ENCODE data around the gene OSBPL2.

OSBPL2 gene

DNA sequence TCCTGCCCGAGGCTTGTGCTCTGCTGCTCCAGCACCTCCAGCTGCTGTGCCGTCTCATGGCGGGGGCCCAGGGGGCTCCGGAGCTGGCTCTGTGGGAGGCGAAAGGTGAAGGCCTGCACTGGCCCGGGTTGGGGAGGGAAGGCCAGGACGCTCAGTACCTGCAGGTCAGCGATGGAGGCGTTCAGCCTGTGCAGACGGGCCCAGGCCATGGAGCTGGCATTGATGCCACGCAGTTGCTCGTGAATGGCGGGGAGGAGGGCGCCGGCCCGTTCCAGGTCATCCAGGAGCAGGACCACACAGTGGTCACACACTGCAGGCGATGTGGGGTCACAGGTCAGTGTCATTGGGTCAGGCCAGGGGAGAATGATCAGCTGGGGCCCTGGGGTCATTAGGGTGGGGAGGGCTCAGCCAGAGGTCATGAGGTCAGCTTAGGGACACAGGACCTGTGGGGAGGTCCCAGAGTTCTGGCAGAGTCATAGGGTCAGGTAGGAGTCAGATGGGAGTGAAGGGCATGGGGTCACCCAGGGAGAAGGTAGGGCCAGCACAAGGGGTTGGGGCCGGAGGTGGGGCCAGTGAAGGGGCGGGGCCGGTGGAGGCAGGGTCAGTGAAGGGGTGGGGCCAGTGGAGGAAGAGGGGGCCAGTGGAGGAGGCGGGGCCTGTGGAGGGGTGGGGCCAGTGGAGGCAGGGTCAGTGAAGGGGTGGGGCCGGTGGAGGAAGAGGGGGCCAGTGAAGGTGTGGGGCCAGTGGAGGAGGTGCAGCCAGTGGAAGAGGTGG lies 82.4 kb downstream of the OSBPL2 start:
- Histone ChIP-seq H3K27me3 (ENCODE audit: insufficient read depth, low read length) (no peaks in the 10 kb centered on the region), H4K8ac (ENCODE audit: low read depth, low read length) (no peak overlapping the region), H3K4me2 (ENCODE audit: low read length) (no peak overlapping the region), H2AK5ac (ENCODE audit: low read length) (no peak overlapping the region), H3K4me3 (ENCODE audit: low read depth, low read length) (no peak overlapping the region), H3K79me1 (ENCODE audit: low read length) (no peaks in the 10 kb centered on the region), H2BK12ac (ENCODE audit: low read length) (no peak overlapping the region), H3K4me1 (ENCODE audit: control insufficient read depth in 1 of 2, insufficient read depth in 2 of 2, low read length in 2 of 2) (no peaks in the 10 kb centered on the region), H2BK5ac (ENCODE audit: low read depth, low read length, poor library complexity) (no peak overlapping the region), H4K12ac (ENCODE audit: low read depth, low read length) (no peak overlapping the region), H2AFZ (ENCODE audit: insufficient read depth, low read length, poor library complexity) (no peak overlapping the region), H3K9me3 (ENCODE audit: insufficient read depth, low read depth, low read length) (peaks cover 4% of the 10 kb centered on the region), H3K14ac (ENCODE audit: low read length) (no peak overlapping the region), H3K36me3 (ENCODE audit: control insufficient read depth in 1 of 2, insufficient read depth in 2 of 2, low read length in 2 of 2) (peaks cover 81 to 84% of the 10 kb centered on the region in 2 experiments), H3K4ac (ENCODE audit: low read depth, low read length) (no peak overlapping the region), H3K23ac (ENCODE audit: low read length) (no peak overlapping the region), H4K91ac (ENCODE audit: low read depth, low read length) (no peak overlapping the region), H3K9ac (ENCODE audit: low read length) (no peak overlapping the region), H3K79me2 (ENCODE audit: control insufficient read depth, insufficient read depth, low read length, poor library complexity) (no peaks in the 10 kb centered on the region), H3K18ac (ENCODE audit: low read length) (no peak overlapping the region), H2BK120ac (ENCODE audit: insufficient read depth, low read length, poor library complexity) (no peak overlapping the region), H3K27ac (ENCODE audit: low read depth, low read length) (no peak overlapping the region)
- no peak for DNase-seq
- WGBS (ENCODE audit: extremely low coverage, insufficient coverage, insufficient read length), result no CpG with 5 or more reads among the region's 22 CpGs

DNA sequence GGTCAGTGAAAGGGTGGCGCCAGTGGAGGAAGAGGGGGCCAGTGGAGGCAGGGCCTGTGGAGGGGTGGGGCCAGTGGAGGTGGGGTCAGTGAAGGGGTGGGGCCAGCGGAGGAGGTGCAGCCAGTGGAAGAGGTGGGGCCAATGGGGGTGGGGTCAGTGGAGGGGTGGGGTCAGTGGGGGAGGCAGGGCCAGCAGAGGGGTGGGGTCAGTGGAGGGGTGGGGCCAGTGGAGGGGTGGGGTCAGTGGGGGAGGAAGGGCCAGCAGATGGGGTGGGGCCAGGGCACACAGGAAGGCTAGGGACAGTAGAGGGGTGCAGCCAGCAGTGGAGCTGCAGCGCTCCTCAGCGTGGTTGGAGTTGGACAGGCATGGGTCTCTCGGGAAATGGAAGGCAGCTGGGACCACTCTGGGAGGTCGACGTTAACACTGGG lies 83.2 kb downstream of the OSBPL2 start:
- H2BK120ac ChIP-seq (ENCODE audit: insufficient read depth, low read length, poor library complexity), result no peak overlapping the region
- peaks cover 79 to 83% of the 10 kb centered on the region in 2 experiments for H3K36me3 ChIP-seq (ENCODE audit: control insufficient read depth in 1 of 2, insufficient read depth in 2 of 2, low read length in 2 of 2)
- H4K8ac ChIP-seq (ENCODE audit: low read depth, low read length), result no peak overlapping the region
- H2BK12ac ChIP-seq (ENCODE audit: low read length), result no peak overlapping the region
- H3K79me1 ChIP-seq (ENCODE audit: low read length), result no peaks in the 10 kb centered on the region
- no peak overlapping the region for H3K14ac ChIP-seq (ENCODE audit: low read length)
- H3K9ac ChIP-seq (ENCODE audit: low read length), result no peak overlapping the region
- peaks cover 5% of the 10 kb centered on the region for H3K9me3 ChIP-seq (ENCODE audit: insufficient read depth, low read depth, low read length)
- H3K18ac ChIP-seq (ENCODE audit: low read length), result no peak overlapping the region
- no peak overlapping the region for H3K23ac ChIP-seq (ENCODE audit: low read length)
- H3K4me1 ChIP-seq (ENCODE audit: control insufficient read depth in 1 of 2, insufficient read depth in 2 of 2, low read length in 2 of 2), result no peaks in the 10 kb centered on the region
- H2AK5ac ChIP-seq (ENCODE audit: low read length), result no peak overlapping the region
- no peak overlapping the region for H3K4me2 ChIP-seq (ENCODE audit: low read length)
- H3K27ac ChIP-seq (ENCODE audit: low read depth, low read length), result no peak overlapping the region
- no peak overlapping the region for H3K4ac ChIP-seq (ENCODE audit: low read depth, low read length)
- H3K4me3 ChIP-seq (ENCODE audit: low read depth, low read length), result no peak overlapping the region
- WGBS (ENCODE audit: extremely low coverage, insufficient coverage, insufficient read length), result no CpG with 5 or more reads among the region's 7 CpGs
- H4K91ac ChIP-seq (ENCODE audit: low read depth, low read length), result no peak overlapping the region
- no peaks in the 10 kb centered on the region for H3K27me3 ChIP-seq (ENCODE audit: insufficient read depth, low read length)
- no peak overlapping the region for H4K12ac ChIP-seq (ENCODE audit: low read depth, low read length)
- no peak overlapping the region for H2BK5ac ChIP-seq (ENCODE audit: low read depth, low read length, poor library complexity)
- no peak overlapping the region for H2AFZ ChIP-seq (ENCODE audit: insufficient read depth, low read length, poor library complexity)
- no peaks in the 10 kb centered on the region for H3K79me2 ChIP-seq (ENCODE audit: control insufficient read depth, insufficient read depth, low read length, poor library complexity)
- DNase-seq, result no peak

DNA sequence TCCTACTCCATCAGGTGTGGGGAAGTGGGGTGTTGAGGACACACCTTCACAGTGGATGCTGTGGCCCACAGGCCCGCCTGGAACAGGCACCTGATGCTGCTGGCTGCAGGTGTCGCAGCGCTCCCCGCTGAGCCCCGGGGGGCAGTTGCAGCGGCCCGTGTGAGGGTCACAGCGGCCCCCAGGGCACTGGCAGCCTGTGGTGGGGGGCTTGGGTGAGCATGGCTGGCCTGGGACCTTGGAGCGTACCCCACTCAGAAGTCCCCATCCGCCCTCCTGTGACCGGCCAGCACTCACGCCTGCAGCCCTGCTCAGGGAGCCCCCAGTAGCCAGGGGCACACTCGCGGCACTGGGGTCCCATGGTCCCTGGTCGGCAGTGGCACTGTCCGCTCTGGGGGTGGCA lies 83.7 kb downstream of the OSBPL2 start:
- Histone ChIP-seq H3K18ac (ENCODE audit: low read length) (no peak overlapping the region), H3K9me3 (ENCODE audit: insufficient read depth, low read depth, low read length) (peaks cover 6% of the 10 kb centered on the region), H4K8ac (ENCODE audit: low read depth, low read length) (no peak overlapping the region), H4K91ac (ENCODE audit: low read depth, low read length) (no peak overlapping the region), H3K27me3 (ENCODE audit: insufficient read depth, low read length) (no peaks in the 10 kb centered on the region), H4K12ac (ENCODE audit: low read depth, low read length) (no peak overlapping the region), H3K4ac (ENCODE audit: low read depth, low read length) (no peak overlapping the region), H3K4me2 (ENCODE audit: low read length) (no peak overlapping the region), H2BK5ac (ENCODE audit: low read depth, low read length, poor library complexity) (no peak overlapping the region), H3K23ac (ENCODE audit: low read length) (no peak overlapping the region), H3K79me1 (ENCODE audit: low read length) (no peaks in the 10 kb centered on the region), H3K79me2 (ENCODE audit: control insufficient read depth, insufficient read depth, low read length, poor library complexity) (no peaks in the 10 kb centered on the region), H2BK120ac (ENCODE audit: insufficient read depth, low read length, poor library complexity) (no peak overlapping the region), H3K4me3 (ENCODE audit: low read depth, low read length) (no peak overlapping the region), H2AFZ (ENCODE audit: insufficient read depth, low read length, poor library complexity) (no peak overlapping the region), H3K4me1 (ENCODE audit: control insufficient read depth in 1 of 2, insufficient read depth in 2 of 2, low read length in 2 of 2) (no peaks in the 10 kb centered on the region), H3K14ac (ENCODE audit: low read length) (no peak overlapping the region), H2AK5ac (ENCODE audit: low read length) (no peak overlapping the region), H3K36me3 (ENCODE audit: control insufficient read depth in 1 of 2, insufficient read depth in 2 of 2, low read length in 2 of 2) (peaks cover 79 to 83% of the 10 kb centered on the region in 2 experiments), H3K27ac (ENCODE audit: low read depth, low read length) (no peak overlapping the region), H2BK12ac (ENCODE audit: low read length) (no peak overlapping the region), H3K9ac (ENCODE audit: low read length) (no peak overlapping the region)
- no peak for DNase-seq
- no CpG with 5 or more reads among the region's 16 CpGs for WGBS (ENCODE audit: extremely low coverage, insufficient coverage, insufficient read length)

DNA sequence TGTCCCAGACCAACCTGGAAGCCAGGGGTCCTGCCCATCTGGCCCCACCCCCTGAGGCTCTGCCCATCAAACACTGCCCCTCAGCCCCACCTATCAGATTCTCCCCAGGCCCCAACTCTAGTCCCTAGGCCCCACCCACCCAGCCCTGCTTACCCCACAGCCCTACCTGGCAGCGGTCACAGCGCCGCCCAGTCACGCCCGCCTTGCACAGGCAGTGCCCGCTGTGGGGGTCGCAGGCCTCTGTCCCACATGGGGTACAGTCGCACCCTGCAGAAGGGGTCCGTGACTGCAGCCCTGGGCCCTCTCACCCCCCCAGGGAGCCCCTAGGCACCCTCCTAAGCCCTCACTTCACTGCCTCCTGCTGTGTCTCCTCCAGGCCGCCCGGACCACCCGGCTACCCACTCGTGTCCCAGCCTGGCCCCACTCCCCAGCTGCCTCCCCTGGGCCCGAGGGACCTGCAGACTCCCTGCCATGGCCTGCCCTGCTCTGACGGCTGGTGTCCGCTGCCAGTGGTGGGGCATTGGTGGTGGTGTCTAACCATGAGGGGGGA lies 84.2 kb downstream of the OSBPL2 start:
- no peak overlapping the region for H3K4me2 ChIP-seq (ENCODE audit: low read length)
- H3K18ac ChIP-seq (ENCODE audit: low read length), result no peak overlapping the region
- H4K12ac ChIP-seq (ENCODE audit: low read depth, low read length), result no peak overlapping the region
- no peak for DNase-seq
- no peak overlapping the region for H2AK5ac ChIP-seq (ENCODE audit: low read length)
- H4K91ac ChIP-seq (ENCODE audit: low read depth, low read length), result no peak overlapping the region
- H3K27ac ChIP-seq (ENCODE audit: low read depth, low read length), result no peak overlapping the region
- H3K9me3 ChIP-seq (ENCODE audit: insufficient read depth, low read depth, low read length), result peaks cover 4% of the 10 kb centered on the region
- H3K14ac ChIP-seq (ENCODE audit: low read length), result no peak overlapping the region
- no peaks in the 10 kb centered on the region for H3K79me2 ChIP-seq (ENCODE audit: control insufficient read depth, insufficient read depth, low read length, poor library complexity)
- H2AFZ ChIP-seq (ENCODE audit: insufficient read depth, low read length, poor library complexity), result no peak overlapping the region
- no peak overlapping the region for H3K9ac ChIP-seq (ENCODE audit: low read length)
- H3K4me1 ChIP-seq (ENCODE audit: control insufficient read depth in 1 of 2, insufficient read depth in 2 of 2, low read length in 2 of 2), result no peaks in the 10 kb centered on the region
- H3K27me3 ChIP-seq (ENCODE audit: insufficient read depth, low read length), result no peaks in the 10 kb centered on the region
- no peak overlapping the region for H3K23ac ChIP-seq (ENCODE audit: low read length)
- H4K8ac ChIP-seq (ENCODE audit: low read depth, low read length), result no peak overlapping the region
- H2BK5ac ChIP-seq (ENCODE audit: low read depth, low read length, poor library complexity), result no peak overlapping the region
- H2BK120ac ChIP-seq (ENCODE audit: insufficient read depth, low read length, poor library complexity), result no peak overlapping the region
- H3K4ac ChIP-seq (ENCODE audit: low read depth, low read length), result no peak overlapping the region
- H2BK12ac ChIP-seq (ENCODE audit: low read length), result no peak overlapping the region
- H3K4me3 ChIP-seq (ENCODE audit: low read depth, low read length), result no peak overlapping the region
- H3K36me3 ChIP-seq (ENCODE audit: control insufficient read depth in 1 of 2, insufficient read depth in 2 of 2, low read length in 2 of 2), result peaks cover 79 to 83% of the 10 kb centered on the region in 2 experiments
- WGBS (ENCODE audit: extremely low coverage, insufficient coverage, insufficient read length), result no CpG with 5 or more reads among the region's 16 CpGs
- H3K79me1 ChIP-seq (ENCODE audit: low read length), result no peaks in the 10 kb centered on the region

All from trophoblast cell (in vitro differentiated cells and primary cell).